Breast epithelium (tissue), 3 donors: ENCODE data around the gene ZNF611.

Experiments used
- CTCF ChIP-seq, 3 donors: fragments of 450-650 bp; IDR thresholded peaks; one replicate each; pipeline ENCODE4 v1.5.1; 2016 to 2017; ENCODE audit warnings: antibody characterized with exemption in 3 of 3, mild to moderate bottlenecking in 3 of 3, moderate library complexity in 3 of 3
- POLR2A ChIP-seq: fragments of 450-650 bp; IDR thresholded peaks from one replicate; pipeline ENCODE4 v1.6.1; 2016; ENCODE audit warnings: antibody characterized with exemption, mild to moderate bottlenecking, moderate library complexity
- POLR2AphosphoS5 ChIP-seq, 3 donors: sonication (generic); formaldehyde crosslinking; IDR thresholded peaks; one replicate each; pipeline ENCODE4 v1.6.1; 2017; ENCODE audit warnings: antibody characterized with exemption in 3 of 3

GRCh38 chr19:52695996-52696395, 38.8 kb downstream of the ZNF611 start:
- TF ChIP-seq CTCF (IDR thresholded peaks at IDR 0.05) (no peak), POLR2A (no peak), POLR2AphosphoS5 (IDR thresholded peaks at IDR 0.05) (no peak)
